Measurements from ENCODE around the gene STEAP3.

STEAP3 gene

GRCh38 chr2:119216994-119217393, 6.6 kb upstream of the STEAP3 start:
- Histone ChIP-seq H3K9me2 (replicated peaks; ENCODE audit: low read depth, low read length) (no peaks in the 10 kb centered on the region), H3K9me3 (ENCODE audit: insufficient read depth, low read depth, low read length) (no peaks in the 10 kb centered on the region), H3K4me3 (ENCODE audit: low read length, poor library complexity, severe bottlenecking) (no peak overlapping the region), H3K9ac (ENCODE audit: low read depth, low read length, poor library complexity, severe bottlenecking) (no peak overlapping the region), H3K36me3 (ENCODE audit: insufficient read depth, low read length) (no peaks in the 10 kb centered on the region), H3K27me3 (ENCODE audit: insufficient read depth, low read length, poor library complexity, severe bottlenecking) (no peaks in the 10 kb centered on the region), H4K20me1 (ENCODE audit: insufficient read depth, low read length, poor library complexity, severe bottlenecking) (no peaks in the 10 kb centered on the region), H3K4me1 (ENCODE audit: insufficient read depth, low read length, poor library complexity, severe bottlenecking) (no peaks in the 10 kb centered on the region), H2AFZ (ENCODE audit: low read length) (no peak overlapping the region), H3K79me2 (ENCODE audit: insufficient read depth, low read length) (no peaks in the 10 kb centered on the region), H3F3A (ENCODE audit: low read depth) (no peaks in the 10 kb centered on the region), H3K4me2 (ENCODE audit: low read depth, low read length, poor library complexity, severe bottlenecking) (no peak overlapping the region)
- TF ChIP-seq, protein P1, sequence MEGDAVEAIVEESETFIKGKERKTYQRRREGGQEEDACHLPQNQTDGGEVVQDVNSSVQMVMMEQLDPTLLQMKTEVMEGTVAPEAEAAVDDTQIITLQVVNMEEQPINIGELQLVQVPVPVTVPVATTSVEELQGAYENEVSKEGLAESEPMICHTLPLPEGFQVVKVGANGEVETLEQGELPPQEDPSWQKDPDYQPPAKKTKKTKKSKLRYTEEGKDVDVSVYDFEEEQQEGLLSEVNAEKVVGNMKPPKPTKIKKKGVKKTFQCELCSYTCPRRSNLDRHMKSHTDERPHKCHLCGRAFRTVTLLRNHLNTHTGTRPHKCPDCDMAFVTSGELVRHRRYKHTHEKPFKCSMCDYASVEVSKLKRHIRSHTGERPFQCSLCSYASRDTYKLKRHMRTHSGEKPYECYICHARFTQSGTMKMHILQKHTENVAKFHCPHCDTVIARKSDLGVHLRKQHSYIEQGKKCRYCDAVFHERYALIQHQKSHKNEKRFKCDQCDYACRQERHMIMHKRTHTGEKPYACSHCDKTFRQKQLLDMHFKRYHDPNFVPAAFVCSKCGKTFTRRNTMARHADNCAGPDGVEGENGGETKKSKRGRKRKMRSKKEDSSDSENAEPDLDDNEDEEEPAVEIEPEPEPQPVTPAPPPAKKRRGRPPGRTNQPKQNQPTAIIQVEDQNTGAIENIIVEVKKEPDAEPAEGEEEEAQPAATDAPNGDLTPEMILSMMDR (conservative IDR thresholded peaks at IDR 0.05; ENCODE audit: low read length) = no peak
- no peak for TF ChIP-seq EZH2phosphoT487 (IDR thresholded peaks at IDR 0.05; ENCODE audit: borderline replicate concordance)

DNA sequence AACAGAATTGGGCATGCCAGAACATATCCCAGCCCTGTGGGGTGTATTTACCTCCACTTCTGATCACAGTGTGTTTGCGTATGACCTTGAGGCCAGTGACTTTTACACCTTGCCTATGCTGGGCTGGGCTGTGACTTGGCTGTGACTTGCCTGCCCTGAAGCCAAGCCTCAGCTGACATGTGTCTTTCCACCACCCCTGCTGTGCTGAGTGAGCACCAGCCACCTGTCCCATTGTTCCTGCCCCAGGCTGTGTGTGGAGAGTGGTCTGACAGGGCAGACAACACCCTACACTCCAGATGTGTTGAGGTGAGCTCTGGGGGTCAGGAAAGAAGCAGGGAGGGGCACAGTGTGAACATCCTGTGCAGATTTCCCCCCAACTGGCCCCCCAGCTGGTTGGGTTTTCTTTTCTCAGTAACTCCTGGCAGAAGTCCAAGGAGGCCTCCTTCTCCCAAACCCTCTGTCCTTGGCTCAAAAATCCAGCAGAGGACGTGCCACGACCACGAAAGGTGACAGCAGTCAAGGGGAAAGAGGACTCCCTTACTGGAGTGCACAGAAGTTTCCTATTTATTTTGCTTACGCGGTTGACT, 5.1 kb upstream of the STEAP3 start:
- Histone ChIP-seq H3K4me1 (ENCODE audit: insufficient read depth, low read length, poor library complexity, severe bottlenecking) (no peaks in the 10 kb centered on the region), H3K36me3 (ENCODE audit: insufficient read depth, low read length) (no peaks in the 10 kb centered on the region), H3K79me2 (ENCODE audit: insufficient read depth, low read length) (no peaks in the 10 kb centered on the region), H4K20me1 (ENCODE audit: insufficient read depth, low read length, poor library complexity, severe bottlenecking) (no peaks in the 10 kb centered on the region), H3K27me3 (ENCODE audit: insufficient read depth, low read length, poor library complexity, severe bottlenecking) (no peaks in the 10 kb centered on the region), H3K9me3 (ENCODE audit: insufficient read depth, low read depth, low read length) (no peaks in the 10 kb centered on the region), H3K4me2 (ENCODE audit: low read depth, low read length, poor library complexity, severe bottlenecking) (no peak overlapping the region), H3K9ac (ENCODE audit: low read depth, low read length, poor library complexity, severe bottlenecking) (no peak overlapping the region), H2AFZ (ENCODE audit: low read length) (no peak overlapping the region), H3K9me2 (replicated peaks; ENCODE audit: low read depth, low read length) (no peaks in the 10 kb centered on the region), H3K4me3 (ENCODE audit: low read length, poor library complexity, severe bottlenecking) (no peak overlapping the region), H3F3A (ENCODE audit: low read depth) (no peaks in the 10 kb centered on the region)
- TF ChIP-seq, protein P1 (conservative IDR thresholded peaks at IDR 0.05; ENCODE audit: low read length) = 0 out of 2 replicates have a peak, but pooled peaks have one; percentile 10
- TF ChIP-seq EZH2phosphoT487 (IDR thresholded peaks at IDR 0.05; ENCODE audit: borderline replicate concordance) = no peak

- Histone ChIP-seq H3K79me2 (ENCODE audit: insufficient read depth, low read length) (no peaks in the 10 kb centered on the region), H3K4me2 (ENCODE audit: low read depth, low read length, poor library complexity, severe bottlenecking) (no peak overlapping the region), H4K20me1 (ENCODE audit: insufficient read depth, low read length, poor library complexity, severe bottlenecking) (no peaks in the 10 kb centered on the region), H3F3A (ENCODE audit: low read depth) (no peaks in the 10 kb centered on the region), H2AFZ (ENCODE audit: low read length) (no peak overlapping the region), H3K9me3 (ENCODE audit: insufficient read depth, low read depth, low read length) (no peaks in the 10 kb centered on the region), H3K4me3 (ENCODE audit: low read length, poor library complexity, severe bottlenecking) (no peak overlapping the region), H3K27me3 (ENCODE audit: insufficient read depth, low read length, poor library complexity, severe bottlenecking) (no peaks in the 10 kb centered on the region), H3K4me1 (ENCODE audit: insufficient read depth, low read length, poor library complexity, severe bottlenecking) (no peaks in the 10 kb centered on the region), H3K9ac (ENCODE audit: low read depth, low read length, poor library complexity, severe bottlenecking) (no peak overlapping the region), H3K9me2 (replicated peaks; ENCODE audit: low read depth, low read length) (no peaks in the 10 kb centered on the region), H3K36me3 (ENCODE audit: insufficient read depth, low read length) (no peaks in the 10 kb centered on the region)
- TF ChIP-seq, protein P1 (conservative IDR thresholded peaks at IDR 0.05; ENCODE audit: low read length) = no peak
- no peak for TF ChIP-seq EZH2phosphoT487 (IDR thresholded peaks at IDR 0.05; ENCODE audit: borderline replicate concordance)
Measured at GRCh38 chr2:119219873-119220272, 3.8 kb upstream of the STEAP3 start.

Measured in Loucy (cell line).